Measurements from ENCODE around the gene ANGPTL5.

Gene ANGPTL5

DNA sequence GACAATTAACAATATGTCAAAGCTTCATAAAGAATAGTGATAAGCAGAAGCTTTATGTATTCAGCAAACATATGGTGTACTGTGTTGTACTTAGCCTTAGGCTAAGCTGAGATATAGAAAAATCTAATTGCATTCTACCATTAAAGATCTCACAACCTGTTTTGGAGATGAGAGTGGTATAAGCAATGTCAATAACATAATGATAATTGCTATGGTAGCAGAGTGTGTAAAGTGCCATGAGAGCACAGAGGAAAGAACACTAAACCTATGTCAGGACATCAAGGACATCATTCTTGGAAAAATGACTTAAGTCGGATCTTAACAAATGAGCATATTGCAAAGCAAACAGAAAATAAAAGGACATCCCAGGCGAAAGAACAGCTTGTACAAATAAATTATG lies 28.6 kb upstream of the ANGPTL5 start:
- H3K9ac ChIP-seq (ENCODE audit: low read length): no peak overlapping the region
- H3F3A ChIP-seq (ENCODE audit: insufficient read depth, low read length): no peaks in the 10 kb centered on the region; the same call in none of the 2 replicates
- H4K20me1 ChIP-seq (ENCODE audit: insufficient read depth, low read length): no peaks in the 10 kb centered on the region
- TF ChIP-seq EZH2 (IDR thresholded peaks at IDR 0.05; ENCODE audit: borderline replicate concordance, low read length): no peak
- TF ChIP-seq, protein P1, sequence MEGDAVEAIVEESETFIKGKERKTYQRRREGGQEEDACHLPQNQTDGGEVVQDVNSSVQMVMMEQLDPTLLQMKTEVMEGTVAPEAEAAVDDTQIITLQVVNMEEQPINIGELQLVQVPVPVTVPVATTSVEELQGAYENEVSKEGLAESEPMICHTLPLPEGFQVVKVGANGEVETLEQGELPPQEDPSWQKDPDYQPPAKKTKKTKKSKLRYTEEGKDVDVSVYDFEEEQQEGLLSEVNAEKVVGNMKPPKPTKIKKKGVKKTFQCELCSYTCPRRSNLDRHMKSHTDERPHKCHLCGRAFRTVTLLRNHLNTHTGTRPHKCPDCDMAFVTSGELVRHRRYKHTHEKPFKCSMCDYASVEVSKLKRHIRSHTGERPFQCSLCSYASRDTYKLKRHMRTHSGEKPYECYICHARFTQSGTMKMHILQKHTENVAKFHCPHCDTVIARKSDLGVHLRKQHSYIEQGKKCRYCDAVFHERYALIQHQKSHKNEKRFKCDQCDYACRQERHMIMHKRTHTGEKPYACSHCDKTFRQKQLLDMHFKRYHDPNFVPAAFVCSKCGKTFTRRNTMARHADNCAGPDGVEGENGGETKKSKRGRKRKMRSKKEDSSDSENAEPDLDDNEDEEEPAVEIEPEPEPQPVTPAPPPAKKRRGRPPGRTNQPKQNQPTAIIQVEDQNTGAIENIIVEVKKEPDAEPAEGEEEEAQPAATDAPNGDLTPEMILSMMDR (IDR thresholded peaks at IDR 0.05; ENCODE audit: low read length): no peak
- peaks cover 14% of the 10 kb centered on the region for H3K4me1 ChIP-seq (ENCODE audit: insufficient read depth, low read length, severe bottlenecking)
- H3K4me2 ChIP-seq (ENCODE audit: low read length): no peak overlapping the region
- no peak overlapping the region for H3K27ac ChIP-seq (ENCODE audit: low read depth, low read length, poor library complexity, severe bottlenecking)
- H3K27me3 ChIP-seq (ENCODE audit: insufficient read depth, low read length): no peaks in the 10 kb centered on the region
- no peak overlapping the region for H2AFZ ChIP-seq (ENCODE audit: low read length)
- H3K9me3 ChIP-seq (ENCODE audit: low read length): no peaks in the 10 kb centered on the region
- H3K79me2 ChIP-seq (ENCODE audit: insufficient read depth, low read length): no peaks in the 10 kb centered on the region
- no peak overlapping the region for H3K4me3 ChIP-seq (ENCODE audit: low read depth, low read length, poor library complexity, severe bottlenecking)
- H3K9me2 ChIP-seq (ENCODE audit: low read depth, low read length): no peaks in the 10 kb centered on the region
- peaks cover 5% of the 10 kb centered on the region; the same call in 1 of the 2 replicates for H3K36me3 ChIP-seq (ENCODE audit: insufficient read depth, low read length)

DNA sequence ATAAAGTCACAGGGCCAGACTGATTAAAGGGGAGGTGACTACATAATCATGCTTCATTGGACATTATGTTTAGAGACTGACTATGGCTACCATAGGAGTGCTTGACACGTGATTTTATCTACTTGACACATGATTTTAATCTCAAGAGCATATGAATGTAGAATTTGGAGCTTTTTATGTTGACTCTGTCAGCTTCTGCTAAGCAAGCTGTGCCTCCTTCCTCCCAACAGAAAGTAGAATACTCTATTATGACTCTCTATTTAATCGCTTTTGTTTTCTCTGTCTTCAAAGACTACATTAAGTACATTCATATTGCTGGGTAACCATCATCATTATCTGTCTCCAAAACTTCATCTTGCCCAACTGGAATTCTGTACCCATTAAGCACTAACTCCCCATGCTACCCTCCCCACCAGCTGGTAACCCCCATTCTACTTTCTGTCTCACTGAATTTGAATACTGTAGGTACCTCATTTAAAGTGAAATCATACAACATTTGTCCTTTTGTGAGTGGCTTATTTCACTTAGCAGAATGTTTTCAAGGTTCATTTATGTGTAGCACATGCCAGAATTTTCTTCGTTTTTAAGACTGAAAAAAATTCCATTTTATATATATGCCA lies 24.7 kb upstream of the ANGPTL5 start:
- peaks cover 5% of the 10 kb centered on the region; the same call in 1 of the 2 replicates for H3K36me3 ChIP-seq (ENCODE audit: insufficient read depth, low read length)
- H3K4me3 ChIP-seq (ENCODE audit: low read depth, low read length, poor library complexity, severe bottlenecking): no peak overlapping the region
- H4K20me1 ChIP-seq (ENCODE audit: insufficient read depth, low read length): no peaks in the 10 kb centered on the region
- H3K9me2 ChIP-seq (ENCODE audit: low read depth, low read length): no peaks in the 10 kb centered on the region
- H3K79me2 ChIP-seq (ENCODE audit: insufficient read depth, low read length): no peaks in the 10 kb centered on the region
- H2AFZ ChIP-seq (ENCODE audit: low read length): no peak overlapping the region
- no peak overlapping the region for H3K27ac ChIP-seq (ENCODE audit: low read depth, low read length, poor library complexity, severe bottlenecking)
- TF ChIP-seq, protein P1 (IDR thresholded peaks at IDR 0.05; ENCODE audit: low read length): no peak
- no peak for TF ChIP-seq EZH2 (IDR thresholded peaks at IDR 0.05; ENCODE audit: borderline replicate concordance, low read length)
- H3K27me3 ChIP-seq (ENCODE audit: insufficient read depth, low read length): no peaks in the 10 kb centered on the region
- H3K9ac ChIP-seq (ENCODE audit: low read length): no peak overlapping the region
- H3F3A ChIP-seq (ENCODE audit: insufficient read depth, low read length): no peaks in the 10 kb centered on the region; the same call in none of the 2 replicates
- no peak overlapping the region for H3K4me2 ChIP-seq (ENCODE audit: low read length)
- no peaks in the 10 kb centered on the region for H3K9me3 ChIP-seq (ENCODE audit: low read length)
- peaks cover 14% of the 10 kb centered on the region for H3K4me1 ChIP-seq (ENCODE audit: insufficient read depth, low read length, severe bottlenecking)

DNA sequence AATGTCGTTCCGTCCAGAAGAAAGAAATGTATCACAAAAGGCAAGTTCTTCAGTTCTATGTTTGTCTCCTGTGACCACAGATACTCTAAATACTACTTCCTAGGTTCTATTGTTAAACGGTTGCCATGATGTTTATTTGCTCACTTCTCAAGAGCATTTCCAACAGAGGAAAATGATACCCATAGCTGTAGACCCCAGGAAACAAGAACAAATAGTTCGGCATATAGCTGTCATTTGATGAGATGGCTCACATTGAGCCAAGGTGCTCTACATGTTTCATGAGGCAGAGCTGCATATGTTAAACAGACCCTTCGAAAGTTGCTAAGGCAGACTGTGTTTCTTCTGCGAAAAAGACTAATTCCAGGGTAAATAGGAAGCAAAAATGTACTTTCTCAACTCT lies 15.4 kb upstream of the ANGPTL5 start:
- H3K9ac ChIP-seq (ENCODE audit: low read length): no peak overlapping the region
- TF ChIP-seq, protein P1 (IDR thresholded peaks at IDR 0.05; ENCODE audit: low read length): no peak
- no peak for TF ChIP-seq EZH2 (IDR thresholded peaks at IDR 0.05; ENCODE audit: borderline replicate concordance, low read length)
- no peaks in the 10 kb centered on the region for H3K4me1 ChIP-seq (ENCODE audit: insufficient read depth, low read length, severe bottlenecking)
- H3K9me3 ChIP-seq (ENCODE audit: low read length): no peaks in the 10 kb centered on the region
- H3K27me3 ChIP-seq (ENCODE audit: insufficient read depth, low read length): no peaks in the 10 kb centered on the region
- no peak overlapping the region for H2AFZ ChIP-seq (ENCODE audit: low read length)
- H3F3A ChIP-seq (ENCODE audit: insufficient read depth, low read length): no peaks in the 10 kb centered on the region
- H3K4me3 ChIP-seq (ENCODE audit: low read depth, low read length, poor library complexity, severe bottlenecking): no peak overlapping the region
- no peaks in the 10 kb centered on the region for H3K79me2 ChIP-seq (ENCODE audit: insufficient read depth, low read length)
- H3K4me2 ChIP-seq (ENCODE audit: low read length): no peak overlapping the region
- H3K9me2 ChIP-seq (ENCODE audit: low read depth, low read length): no peaks in the 10 kb centered on the region
- H4K20me1 ChIP-seq (ENCODE audit: insufficient read depth, low read length): no peaks in the 10 kb centered on the region
- H3K36me3 ChIP-seq (ENCODE audit: insufficient read depth, low read length): peaks cover 9% of the 10 kb centered on the region; the same call in 1 of the 2 replicates
- H3K27ac ChIP-seq (ENCODE audit: low read depth, low read length, poor library complexity, severe bottlenecking): no peak overlapping the region
